HG02623 (cell line): ENCODE data around the gene ZIC4.

ENCODE experiments used
- ATAC-seq: cut with Tn5 transposase; IDR thresholded peaks from one replicate; pipeline ENCODE4 v1.9.1; 2021; ENCODE audit warnings: moderate library complexity; ENCODE audit not compliant: unreplicated experiment

The ZIC4 gene

GRCh38 chr3:147371771-147372340 is 34.5 kb downstream of the ZIC4 start:
- no peak for ATAC-seq

- no peak for ATAC-seq
Observed at GRCh38 chr3:147371140-147371539, 35.2 kb downstream of the ZIC4 start.

DNA sequence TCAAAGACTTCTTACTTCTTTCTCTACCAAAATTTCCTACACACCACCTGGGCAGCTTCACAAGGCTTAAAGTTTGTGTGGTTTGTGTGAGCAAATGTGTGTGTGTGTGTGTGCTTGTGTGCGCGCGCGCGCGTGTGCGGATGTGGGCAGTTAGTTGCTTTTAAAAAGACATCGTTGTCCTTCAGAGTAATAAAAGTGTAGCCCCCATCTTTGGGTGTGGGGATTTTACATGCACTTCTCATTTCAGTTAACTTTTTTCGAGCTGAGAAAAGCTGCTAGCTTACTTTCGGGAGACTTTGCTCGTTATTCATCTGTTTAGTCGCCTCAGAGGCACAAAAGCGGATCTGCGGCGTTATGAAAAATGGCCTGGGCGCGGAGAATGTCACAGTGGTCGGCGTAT is 36.0 kb downstream of the ZIC4 start:
- ATAC-seq: no peak

DNA sequence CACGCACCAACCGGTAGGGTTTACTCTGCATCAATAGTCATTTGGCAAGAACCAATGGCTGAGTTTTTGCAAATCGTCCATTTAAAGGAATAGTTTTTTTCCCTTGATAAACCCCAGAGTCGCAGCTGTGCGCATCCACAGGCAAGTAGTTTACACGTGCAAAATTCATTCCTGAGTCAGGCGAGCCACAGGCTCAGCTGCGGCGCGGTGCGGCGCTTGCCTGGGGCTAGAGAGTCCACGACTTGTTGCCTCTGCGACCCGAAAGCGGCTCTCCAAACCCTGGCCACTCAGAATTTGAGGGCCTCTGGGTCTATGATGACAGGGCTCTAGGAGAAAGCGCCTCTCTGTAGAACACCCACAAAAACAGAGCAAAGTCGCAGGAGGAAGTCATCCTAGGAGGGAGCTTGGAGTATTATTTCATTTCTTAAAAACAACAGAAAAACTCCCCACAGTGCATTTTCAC is 36.7 kb downstream of the ZIC4 start:
- ATAC-seq: no peak

- ATAC-seq: no peak
Observed at GRCh38 chr3:147369231-147369630, 37.1 kb downstream of the ZIC4 start.

- no peak for ATAC-seq
Observed at GRCh38 chr3:147368561-147369221, 37.7 kb downstream of the ZIC4 start.

- ATAC-seq: no peak
Observed at GRCh38 chr3:147368151-147368550, 38.2 kb downstream of the ZIC4 start.

GRCh38 chr3:147367676-147368075 is 38.7 kb downstream of the ZIC4 start:
- no peak for ATAC-seq

GRCh38 chr3:147365196-147366115 is 40.9 kb downstream of the ZIC4 start:
- ATAC-seq: no peak

GRCh38 chr3:147364771-147365170 is 41.6 kb downstream of the ZIC4 start:
- ATAC-seq: no peak

DNA sequence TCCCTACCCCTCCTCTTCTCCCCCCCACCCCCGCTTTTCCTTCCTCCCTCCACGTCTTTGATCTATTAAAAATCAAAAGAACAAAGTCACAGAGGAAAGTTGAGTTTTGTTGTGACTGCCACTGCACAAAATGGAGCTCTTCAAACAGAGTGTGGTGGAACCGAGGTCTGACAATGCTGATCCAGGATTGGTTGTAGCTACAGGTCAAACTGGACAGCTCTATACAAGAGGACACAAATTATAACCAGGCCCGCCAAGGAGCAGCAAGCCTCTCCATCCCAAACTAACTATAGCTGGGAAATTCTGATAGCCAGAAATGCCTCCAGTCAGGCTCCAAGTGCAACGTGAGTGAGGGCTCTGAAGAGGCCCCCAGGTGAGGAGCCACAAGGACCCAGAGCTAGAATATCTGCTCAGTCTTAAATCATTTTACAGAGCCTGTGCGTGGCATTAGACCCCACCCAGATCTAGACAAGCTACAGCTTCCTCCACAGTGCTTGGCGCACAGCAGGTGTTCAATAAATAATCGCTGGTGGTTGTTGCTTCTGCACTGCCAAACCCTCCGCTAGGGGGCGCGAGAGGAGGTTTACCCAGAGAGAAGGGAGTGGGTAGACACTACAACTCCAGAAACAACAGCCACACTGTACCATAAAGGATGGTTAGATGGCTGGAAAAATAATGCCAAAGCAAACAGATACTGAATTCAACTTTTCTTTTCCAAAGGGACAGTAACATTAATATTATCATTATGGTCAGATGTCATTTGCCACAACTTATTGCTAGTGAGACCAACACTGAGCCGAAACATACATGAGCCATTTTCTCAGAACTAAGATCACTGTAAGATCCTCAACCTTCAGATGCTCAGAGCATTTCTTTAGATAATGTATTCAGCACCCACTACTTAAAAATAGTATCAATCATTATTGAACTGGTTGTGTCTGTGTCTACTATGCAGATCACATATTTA is 44.6 kb downstream of the ZIC4 start:
- peak; percentile 70 for ATAC-seq

GRCh38 chr3:147360646-147361453 is 45.5 kb downstream of the ZIC4 start:
- no peak for ATAC-seq

- ATAC-seq: no peak
Observed at GRCh38 chr3:147360051-147360439, 46.3 kb downstream of the ZIC4 start.

- no peak for ATAC-seq
Observed at GRCh38 chr3:147359177-147360050, 46.9 kb downstream of the ZIC4 start.

GRCh38 chr3:147358144-147358992 is 48.0 kb downstream of the ZIC4 start:
- no peak for ATAC-seq

DNA sequence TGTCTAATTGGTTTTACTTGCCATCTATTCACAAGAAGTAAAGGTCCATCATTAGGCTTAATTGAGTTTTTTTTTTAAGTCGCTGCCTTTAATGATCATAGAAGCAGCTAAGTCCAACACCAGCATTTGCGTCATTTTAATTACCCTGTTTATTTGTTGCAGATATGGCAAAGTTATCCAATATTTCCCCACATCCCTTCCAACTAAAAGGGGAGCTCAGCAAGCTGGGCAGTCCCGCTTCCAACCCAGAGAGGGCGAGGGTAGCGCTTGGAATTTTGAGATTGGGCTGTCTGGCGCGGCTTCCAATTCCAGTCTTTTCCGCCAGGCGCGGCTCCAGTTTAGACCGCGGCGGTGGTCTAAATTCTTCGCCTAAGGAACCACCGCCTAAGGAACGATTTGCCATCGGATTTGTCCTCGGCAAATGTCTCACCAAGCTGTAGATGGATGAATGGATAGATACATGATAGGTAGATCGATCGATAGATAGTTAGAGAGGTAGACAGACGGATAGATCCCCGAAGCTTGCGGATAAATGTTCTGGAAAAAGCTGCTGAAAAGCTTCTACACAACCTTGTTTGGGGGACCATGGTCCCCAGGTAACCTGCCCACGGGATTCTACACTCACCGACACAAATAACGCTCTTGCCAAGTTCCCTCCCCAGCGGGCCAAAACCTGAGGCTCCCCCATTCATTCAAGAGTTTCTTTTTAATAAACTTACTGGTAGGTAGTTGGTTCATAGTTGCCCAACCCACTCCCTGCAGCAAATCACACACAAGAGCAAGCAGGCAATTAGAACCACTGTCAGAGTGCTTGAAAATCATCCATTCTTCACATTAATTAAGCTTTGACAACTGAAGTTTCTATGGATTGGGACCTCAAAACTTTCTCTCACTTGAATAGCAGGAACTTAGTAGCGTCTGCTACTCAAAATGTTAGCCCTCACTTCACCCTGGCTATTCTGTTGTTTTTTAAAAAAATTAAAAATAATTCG is 49.1 kb downstream of the ZIC4 start:
- ATAC-seq: no peak
